Posterior cingulate gyrus (tissue), 11 donors: ENCODE results near the gene UMODL1.

ENCODE experiments used
- DNase-seq, 10 donors: peaks; one replicate each; pipeline versions ENCODE4 v3.0.0 to v3.0.0-alpha.2; 2020 to 2021; ENCODE audit warnings: mixed read lengths in 3 of 10
- intact Hi-C: fragments of 100-400 bp; cut with DNase I; formaldehyde crosslinking; loops from one replicate; pipeline ENCODE4 v1.15.1; 2023

UMODL1 gene

DNA sequence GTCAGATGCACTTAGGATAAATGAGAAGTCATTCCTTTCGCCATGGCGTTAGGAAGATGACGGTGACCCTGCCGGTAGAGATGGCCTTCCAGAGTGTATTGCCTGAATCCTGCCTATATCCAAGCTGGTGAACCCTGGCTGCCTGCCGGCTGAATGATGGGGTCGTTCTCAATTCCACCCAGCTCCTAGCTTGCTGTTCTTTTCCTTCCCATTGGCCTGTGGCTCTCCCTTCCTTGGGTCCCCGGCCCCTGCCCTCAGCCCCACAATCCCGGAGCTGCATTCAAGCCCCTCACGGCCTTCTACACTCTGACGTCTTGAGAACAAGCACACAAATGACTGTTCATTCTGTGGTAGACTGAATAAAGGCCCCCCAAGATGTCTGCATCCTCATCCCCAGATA lies 32.7 kb upstream of the UMODL1 start:
- peak in 2 of 10 donors; percentile 10 to 53 for DNase-seq
- intact Hi-C loops = no loop called here

DNA sequence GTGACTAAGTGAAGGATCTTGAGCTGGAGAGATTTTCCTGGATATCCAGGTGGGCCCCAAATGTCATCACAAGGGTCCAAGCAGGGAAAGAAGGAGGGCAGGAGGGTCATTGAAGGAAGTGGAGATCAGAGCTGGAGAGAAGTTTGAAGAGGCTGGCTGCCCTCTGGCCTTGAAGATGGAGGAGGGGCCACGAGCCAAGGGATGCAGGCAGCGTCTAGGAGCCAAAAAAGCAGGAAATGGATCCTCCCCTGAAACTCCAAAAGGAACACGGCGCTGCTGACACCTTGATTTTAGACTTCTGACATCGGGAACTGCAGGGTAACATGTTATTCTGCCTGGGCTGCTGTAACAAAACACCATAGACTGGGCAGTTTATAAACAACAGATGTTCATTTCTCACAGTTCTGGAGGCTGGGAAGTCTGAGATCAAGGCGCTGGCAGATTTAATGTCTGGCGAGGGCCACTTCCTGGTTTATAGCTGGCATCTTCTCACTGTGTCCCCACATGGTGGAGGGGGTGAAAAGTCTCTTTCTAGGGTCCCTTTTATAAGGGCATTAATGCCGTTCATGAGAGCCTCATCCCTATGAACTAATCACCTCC lies 32.2 kb upstream of the UMODL1 start:
- DNase-seq = peak in 2 of 10 donors; percentile 33 to 37

DNA sequence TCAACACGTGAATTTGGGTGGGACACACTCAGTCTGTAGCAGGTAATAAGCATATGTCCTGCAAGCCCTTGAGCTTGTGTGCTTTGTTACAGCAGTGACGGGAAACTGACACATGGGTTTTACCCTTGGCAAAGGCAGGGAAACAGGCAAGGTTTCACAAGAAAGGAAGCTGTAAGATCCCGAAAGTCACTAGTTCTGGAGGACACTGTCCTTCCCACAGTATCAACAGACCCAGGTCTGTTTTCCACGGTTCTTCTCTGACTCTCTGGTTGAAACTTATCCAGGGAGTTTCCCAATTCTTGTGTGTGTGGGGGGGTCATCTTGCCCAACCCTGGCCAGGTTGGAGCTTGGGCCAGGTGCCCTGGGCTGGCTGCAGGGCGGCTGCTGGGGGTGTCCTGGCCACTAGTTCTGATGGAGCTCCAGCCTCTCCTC lies 31.6 kb upstream of the UMODL1 start:
- intact Hi-C loops = no loop called here
- DNase-seq = no peak

More for the DNA sequence above, 32.2 kb upstream of the UMODL1 start:
- intact Hi-C loops = no loop called here

DNA sequence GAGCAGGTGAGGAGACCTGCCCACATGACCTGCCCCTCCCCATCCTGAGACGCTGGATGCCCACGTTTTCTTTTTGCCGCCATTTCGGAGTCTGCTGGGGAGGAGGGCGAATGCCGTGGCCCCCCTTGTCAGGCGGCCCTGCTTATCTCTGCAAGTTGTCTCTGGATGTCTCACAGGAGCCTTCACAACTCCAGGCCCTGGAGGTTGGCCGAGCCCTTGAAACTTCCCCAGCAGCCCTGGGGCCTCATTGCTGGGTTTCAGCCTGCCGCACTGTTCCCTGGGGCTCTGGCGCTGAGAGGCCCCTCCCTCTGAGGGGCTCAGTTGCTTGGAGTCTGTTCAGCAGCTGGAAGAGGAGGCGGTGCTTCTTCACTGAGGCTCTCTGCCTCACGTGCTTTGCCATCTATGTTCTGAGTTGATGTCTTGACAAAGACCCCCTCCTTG lies 31.2 kb upstream of the UMODL1 start:
- intact Hi-C loops = no loop called here
- DNase-seq = peak in 2 of 10 donors; percentile 27 to 69

DNA sequence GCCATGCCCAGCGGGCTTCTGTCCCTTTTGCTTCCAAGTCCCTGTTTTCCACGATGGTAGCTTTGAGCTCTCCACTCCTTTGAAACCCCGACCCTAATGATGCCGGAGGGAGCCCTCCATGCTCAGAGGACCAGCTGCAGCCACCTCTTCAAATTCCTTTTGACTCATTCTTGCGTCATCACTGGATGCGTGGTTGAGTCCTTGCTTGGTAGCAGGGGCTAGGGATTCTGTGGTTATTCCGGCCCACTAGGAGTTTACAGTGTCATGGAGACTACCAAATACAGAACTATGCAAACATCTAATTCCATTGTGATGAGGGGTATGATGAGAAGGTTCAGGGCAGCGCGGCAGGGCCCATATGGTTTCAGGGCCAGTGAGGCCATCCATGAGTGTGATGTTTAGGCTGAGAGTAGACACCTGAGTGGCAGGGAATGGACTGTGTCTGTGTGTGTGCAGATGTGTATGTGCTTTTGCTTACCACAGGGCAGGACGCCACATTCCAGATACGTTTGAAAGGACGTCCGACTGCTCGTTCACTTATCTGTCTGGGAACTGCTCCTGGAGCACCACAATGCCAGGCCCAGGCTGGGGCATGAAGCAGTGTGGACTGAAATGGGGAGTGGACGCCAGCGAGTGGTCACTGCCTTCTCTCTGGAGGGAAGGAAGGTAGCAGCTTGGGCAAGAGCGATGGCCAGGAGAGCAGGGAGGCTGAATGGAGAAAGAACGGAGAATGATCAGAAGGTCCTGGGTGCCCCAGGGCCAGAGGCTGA lies 30.5 kb upstream of the UMODL1 start:
- peak in 2 of 10 donors; percentile 18 to 65 for DNase-seq
- intact Hi-C loops = no loop called here

DNA sequence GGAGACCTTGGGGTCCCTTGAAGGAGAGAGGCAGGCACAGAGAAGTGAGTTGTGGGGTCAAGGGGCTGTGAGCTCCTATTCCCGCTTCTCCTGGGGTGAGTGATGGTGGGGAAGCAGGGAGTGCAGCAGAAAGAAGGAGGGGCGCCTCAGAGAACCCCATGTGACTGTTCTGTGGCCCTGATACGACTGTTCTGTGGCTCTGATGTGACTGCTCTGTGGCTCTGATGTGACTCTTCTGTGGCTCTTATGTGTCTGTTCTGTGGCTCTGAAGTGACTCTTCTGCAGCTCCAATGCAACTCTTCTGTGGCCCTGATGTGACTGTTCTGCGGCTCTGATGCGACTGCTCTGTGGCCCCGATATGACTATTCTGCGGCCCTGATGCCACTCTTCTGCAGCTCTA lies 29.9 kb upstream of the UMODL1 start:
- peak in 2 of 10 donors; percentile 33 to 65 for DNase-seq
- intact Hi-C loops = no loop called here

DNA sequence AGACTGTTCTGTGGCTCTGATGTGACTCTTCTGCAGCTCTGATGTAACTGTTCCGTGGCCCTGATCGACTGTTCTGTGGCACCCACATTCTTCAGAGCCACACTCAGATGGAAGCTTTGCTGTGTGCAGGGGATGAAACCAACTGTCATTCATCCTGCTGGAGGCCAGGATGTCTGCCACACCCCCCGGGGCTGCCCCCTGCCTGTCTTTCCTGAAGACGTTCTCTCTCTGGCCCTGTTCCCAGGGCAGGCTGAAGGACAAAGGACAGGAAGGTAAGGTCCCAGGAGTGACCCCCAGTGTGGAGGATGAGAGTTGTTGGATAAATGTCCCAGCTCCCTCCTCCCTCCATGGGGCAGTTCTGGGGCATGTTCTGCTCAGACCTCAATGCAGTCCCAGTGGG lies 29.4 kb upstream of the UMODL1 start:
- DNase-seq = peak in 2 of 10 donors; percentile 23 to 61
- intact Hi-C loops = no loop called here

DNA sequence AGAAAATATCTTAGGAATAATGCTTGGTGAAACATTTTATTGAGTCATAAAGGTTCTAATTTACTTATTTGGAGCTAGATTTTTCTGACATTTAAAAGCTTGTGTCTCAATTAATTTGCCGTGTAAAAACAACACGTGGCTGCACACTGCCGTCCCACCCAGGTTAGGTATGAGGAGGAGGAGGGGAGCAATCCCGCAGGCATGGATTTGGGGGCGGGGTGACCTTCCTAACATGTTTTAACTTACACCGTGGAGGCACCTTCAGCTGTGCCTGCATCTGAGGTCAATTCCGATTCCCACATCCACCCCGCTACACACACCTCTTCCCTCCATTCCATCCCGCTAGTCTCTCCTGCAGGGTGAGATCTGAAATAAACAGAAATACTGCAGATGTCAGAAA lies 28.5 kb upstream of the UMODL1 start:
- intact Hi-C loops = no loop called here
- peak in 2 of 10 donors; percentile 38 to 76 for DNase-seq

DNA sequence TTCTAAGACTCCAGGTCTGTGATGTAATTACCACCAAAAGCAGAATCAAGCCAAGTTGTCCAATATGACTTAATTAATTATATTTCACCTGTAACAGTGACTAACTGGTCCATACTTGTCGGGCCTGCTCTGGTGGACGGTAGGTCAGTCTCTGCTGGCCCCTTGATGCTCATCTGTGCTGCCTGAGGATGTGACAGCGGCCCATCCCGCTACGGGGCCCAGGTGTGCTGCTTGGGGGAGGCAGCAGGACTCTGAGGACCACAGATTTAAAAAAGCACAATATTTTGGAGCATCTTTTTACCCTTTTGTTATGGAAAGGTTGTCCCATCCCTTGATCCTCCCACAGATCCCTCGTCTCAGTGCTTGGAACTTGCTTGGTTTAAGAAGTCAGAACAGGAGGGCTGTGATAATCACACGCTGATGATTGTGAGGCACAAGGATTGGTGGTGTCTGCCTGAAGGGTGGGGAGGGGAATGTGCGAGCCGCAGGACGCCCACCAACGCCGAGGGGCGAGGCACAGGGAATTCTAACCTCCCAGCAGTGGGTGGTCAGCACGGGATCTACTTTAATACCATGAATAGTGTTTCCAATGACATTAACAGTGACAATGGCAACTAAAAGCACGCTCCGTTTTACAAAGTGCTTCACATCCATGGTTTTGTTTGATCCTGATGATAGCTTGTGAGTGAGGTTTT lies 27.8 kb upstream of the UMODL1 start:
- DNase-seq = peak in 2 of 10 donors; percentile 60 to 76
- intact Hi-C loops = no loop called here

DNA sequence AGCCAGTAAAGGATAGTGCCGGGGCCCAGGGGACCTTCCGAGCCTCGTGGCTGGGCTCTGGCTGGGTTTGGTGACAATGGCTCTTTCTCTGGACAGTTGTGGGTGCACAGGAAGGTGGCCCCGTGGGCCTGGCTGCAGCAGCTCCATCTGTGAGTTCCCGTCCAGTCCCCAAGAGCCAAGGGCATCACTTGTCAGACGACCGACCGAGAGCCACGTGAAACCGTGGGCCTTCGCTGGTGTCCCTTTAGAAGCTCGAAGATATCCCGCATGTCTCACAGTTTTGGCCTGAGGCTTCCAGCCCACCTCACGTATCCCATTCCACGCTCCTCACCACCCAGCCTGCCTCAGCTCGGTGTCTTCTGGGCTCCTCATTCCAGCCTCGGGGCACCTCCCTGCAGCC lies 27.2 kb upstream of the UMODL1 start:
- intact Hi-C loops = no loop called here
- DNase-seq = peak in 2 of 10 donors; percentile 66 to 68

DNA sequence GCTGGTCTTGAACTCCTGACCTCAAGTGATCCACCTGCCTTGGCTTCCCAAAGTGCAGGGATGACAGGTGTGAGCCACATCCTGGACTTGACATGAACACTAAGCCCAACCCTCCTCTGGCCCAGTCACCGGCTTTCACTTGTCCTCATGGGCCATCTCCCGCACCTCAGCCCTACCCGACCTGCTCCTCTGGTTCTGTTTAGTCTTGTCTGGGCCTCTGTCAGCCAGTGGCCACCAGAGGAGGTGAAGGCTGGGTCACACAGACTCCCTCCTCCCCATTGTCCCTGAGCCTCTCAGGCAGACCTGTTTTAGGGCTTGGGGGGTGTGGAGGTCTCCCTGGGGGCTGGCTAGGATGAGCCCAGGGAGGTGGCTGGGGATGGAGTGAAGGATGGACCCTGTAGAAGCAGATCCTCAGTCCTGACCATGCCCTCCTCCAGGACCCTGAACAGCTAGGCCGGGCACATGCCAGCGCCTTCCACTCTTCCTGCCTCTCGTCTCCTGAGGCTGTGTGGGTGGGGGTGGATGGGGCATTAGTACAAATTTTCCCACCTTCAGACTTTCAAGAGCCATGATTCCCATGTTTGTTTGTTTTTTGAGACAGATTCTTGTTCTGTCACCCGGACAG lies 26.1 kb upstream of the UMODL1 start:
- DNase-seq = peak in 2 of 10 donors; percentile 69 to 76
- intact Hi-C loops = no loop called here

DNA sequence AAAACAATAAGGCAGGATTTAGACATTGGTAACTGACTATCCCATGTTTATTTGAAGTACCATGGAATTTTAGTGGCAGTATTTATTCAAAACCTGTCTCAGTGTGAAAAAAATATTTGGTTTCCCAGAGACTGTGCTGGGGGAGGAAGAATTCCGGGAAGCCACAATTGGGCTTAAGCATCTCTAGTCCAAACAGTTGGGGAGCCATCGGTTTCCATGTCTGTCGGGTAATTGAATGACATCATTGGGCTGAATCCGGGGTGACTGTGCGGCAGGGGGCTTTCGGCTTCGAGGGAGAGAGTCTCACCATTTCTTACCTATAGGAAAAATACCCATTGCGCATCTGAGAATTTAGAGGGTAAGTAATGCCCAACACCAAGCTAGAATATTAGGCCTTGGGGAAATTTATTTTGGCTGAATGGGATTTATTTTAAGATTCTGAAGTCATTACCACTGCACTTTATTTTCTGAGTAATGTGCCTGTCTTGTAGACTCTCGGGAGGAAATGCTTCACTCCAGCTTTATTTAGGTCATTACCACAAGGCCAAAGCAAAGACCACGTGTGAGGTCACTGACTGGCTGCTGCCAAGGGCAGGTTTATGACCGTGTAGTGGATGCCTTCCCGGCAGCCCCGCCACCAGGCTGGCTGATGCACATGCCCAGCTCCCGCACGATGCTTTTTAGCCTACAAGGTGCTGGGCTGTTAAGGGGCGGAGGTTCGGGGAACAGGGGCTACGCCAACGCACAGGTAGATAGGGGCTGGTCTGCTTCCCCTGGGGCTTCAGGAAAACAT lies 23.1 kb upstream of the UMODL1 start:
- DNase-seq = peak in 2 of 10 donors; percentile 62 to 78
- intact Hi-C loops = no loop called here

DNA sequence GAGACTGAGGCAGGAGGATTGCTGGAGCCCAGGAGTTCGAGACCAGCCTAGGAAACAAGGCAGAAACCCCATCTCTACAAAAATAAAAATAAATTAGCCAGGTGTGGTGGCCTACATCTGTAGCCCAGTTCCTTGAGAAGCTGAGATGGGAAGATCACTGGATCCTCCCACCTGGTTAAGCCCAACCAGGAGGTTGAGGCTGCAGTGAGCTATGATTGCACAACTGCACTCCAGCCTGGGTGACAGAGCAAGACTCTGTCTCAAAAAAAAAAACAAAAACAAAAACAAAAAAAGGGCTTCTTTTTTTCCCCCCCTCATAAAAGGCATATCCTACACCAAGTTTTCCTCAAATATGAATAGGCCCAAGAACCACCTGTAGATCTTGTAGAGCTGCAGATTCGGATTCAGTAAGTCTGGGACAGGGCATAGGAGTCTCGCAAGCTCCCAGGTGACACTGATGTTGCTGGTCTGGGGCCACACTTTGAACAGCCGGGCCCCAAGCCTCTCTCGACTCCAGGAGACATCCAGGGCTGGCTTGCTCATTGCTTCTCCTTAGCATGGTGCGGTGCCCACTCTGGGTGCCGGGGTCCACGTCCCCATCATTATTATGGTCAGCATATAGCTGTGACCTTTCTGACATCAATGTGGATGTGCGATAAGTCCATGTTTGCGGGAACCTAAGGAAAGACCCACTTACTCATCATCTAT lies 22.1 kb upstream of the UMODL1 start:
- peak in 2 of 10 donors; percentile 34 to 63 for DNase-seq
- intact Hi-C loops = no loop called here

DNA sequence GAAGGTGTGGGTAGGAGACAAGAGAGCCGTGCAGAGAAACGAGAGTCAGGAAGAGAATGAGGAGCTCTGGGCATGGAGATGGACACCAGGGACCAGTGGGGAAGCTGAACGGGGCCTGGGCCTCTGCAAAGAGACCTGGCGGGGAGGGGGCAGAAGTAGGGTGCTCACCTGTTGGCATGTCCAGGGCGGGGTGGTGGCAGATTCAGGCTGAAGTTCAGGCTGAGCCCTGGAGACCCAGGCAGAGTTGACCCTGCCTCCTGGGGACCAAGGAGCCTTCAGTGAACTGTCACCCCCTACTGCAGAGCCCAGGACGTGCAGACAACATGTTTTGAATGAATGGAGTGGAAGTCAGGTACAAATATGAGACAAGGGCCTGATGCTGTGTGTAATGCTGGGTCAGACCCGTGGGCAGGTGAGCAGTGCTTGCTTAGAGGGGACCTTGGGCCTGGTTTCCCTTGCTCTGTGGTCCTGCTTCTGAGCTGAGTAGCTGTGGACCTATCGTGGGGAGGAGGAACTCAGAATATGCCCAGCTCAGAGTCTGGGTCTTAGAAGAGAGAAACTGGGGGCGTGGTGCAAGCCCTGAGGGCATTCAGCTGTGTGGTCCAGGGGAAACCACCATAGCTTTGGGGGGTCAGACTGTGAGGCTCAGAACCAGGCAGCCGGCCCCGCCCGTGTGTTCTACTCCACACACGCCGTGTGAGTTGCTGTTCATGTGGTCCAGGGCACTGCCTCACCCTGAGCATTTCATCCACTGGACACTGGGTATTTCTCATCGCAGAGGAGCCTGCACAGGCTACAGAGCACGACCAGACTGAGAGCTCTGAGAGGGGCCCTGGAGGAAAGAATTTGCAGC lies 21.3 kb upstream of the UMODL1 start:
- intact Hi-C loops = no loop called here
- DNase-seq = peak in 2 of 10 donors; percentile 55 to 72

DNA sequence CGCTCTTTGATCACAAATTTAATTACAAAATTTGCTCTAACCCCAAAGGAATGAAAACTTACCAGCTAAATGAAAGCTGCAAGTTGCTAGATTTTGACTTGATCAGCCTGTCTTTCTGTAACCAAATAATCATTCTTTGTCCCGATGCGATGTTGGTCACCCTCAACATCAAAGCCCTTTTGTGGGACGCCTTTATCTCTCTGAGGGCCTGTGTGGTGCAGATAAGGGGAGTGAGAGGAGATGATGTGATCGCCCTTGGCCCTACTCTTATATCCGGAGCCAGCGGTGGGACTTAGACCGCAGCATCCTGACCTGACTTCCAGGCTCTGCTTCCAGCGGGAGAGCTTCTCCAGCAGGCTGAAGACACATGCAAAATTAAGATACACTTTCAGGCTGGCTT lies 19.3 kb upstream of the UMODL1 start:
- DNase-seq = peak in 2 of 10 donors; percentile 3 to 12
- intact Hi-C loops = no loop called here

DNA sequence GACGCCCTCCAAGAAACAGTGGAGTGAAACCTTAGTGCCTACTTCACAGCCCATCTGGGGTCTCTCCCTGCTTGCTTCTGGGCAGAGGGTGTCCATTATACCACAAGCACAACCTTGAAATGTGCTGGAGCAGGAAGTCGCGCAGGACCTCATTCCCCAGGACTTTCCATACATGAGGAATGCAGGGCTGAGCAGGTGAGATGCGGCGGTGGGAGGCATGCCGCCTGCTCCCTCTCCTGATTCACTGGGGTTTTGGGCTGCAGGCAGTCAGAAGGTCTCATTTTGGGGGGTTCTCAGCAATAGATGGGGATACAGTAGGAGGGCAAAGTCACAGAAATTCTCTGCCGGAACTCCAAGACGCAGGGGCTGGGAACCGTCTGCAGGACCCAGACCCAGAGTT lies 15.7 kb upstream of the UMODL1 start:
- intact Hi-C loops = no loop called here
- DNase-seq = peak in 2 of 10 donors; percentile 25 to 62

DNA sequence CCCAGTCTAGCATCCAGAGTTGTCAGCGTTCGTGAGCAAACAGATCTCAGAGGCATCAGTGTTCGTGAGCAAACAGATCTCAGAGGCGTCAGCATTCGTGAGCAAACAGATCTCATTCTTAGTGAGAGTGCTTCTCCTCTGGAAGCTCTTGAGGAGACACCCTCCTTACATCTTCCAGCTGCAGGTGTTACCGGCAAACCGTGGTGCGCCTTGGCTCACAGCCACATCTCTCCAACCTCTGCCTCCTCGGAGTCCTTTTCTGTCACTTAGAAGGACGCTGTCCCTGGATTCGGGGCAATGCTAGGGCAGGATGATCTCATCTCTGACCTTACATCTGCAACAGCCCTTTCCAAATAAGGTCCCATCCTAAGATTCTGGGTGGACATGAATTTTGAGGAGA lies 14.6 kb upstream of the UMODL1 start:
- intact Hi-C loops = no loop called here
- DNase-seq = peak in 2 of 10 donors; percentile 35 to 49

DNA sequence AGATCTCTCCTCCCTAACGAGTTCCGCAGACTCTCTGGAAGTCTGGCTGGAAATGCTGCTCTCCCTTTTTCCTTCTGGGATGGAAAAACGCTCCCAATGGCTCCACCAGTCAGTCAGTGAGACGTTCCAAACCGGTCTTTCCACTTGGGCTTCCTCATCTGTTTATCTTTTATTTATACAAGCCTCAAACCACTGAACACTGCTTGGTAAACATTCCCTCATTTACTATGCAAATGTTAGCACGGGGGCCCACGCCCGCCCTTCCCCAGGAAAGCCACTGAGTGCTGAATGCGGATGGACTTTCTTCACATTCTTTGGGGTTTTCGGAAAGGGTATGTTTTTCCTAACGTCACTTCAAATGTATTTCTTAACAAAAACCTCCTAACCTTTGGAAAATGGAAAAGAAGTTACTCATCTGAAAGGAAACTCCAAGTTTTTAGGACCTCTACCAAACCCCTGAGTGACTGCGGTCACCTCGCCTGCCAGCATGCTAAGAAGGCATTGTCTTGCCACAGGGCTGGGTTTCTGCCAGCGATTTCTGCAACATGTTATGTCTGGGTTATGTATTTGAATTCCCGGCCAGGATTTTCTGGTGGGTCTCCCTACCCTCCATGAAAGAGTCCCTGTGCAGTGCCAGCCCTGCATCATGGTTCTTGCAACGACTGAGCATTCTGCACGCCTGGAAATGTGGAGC lies 14.0 kb upstream of the UMODL1 start:
- intact Hi-C loops = no loop called here
- DNase-seq = peak in 2 of 10 donors; percentile 75 to 78
